Esophagus muscularis mucosa (tissue), 4 donors: ENCODE data around the gene FGFRL1. TPM values are rescaled to one million over a fixed set of nuclear protein-coding genes. Genes with fewer than 3 reads are reported as not detected.
A peak's percentile ranks its signal among the peaks of the same experiment; 100 is the strongest.

Source experiments
- DNase-seq: peaks from one replicate; pipeline ENCODE4 v3.0.0-alpha.2; 2017; ENCODE audit errors: extremely low spot score
- H3K27ac ChIP-seq, 4 donors: fragments of 200-600 bp; sonication (generic); replicated peaks in 1 of 4; 1 replicate in 3 of 4; 2 replicates in 1 of 4; pipeline ENCODE4 v1.5.1; 2016 to 2019; ENCODE audit warnings: mild to moderate bottlenecking in 1 of 4
- H3K27me3 ChIP-seq, 4 donors: fragments of 200-600 bp; sonication (generic); one replicate each; pipeline versions ENCODE4 v1.5.1 to v1.6.0; 2016 to 2019
- H3K36me3 ChIP-seq, 4 donors: fragments of 200-600 bp; sonication (generic); one replicate each; pipeline ENCODE4 v1.5.1; 2016 to 2019
- H3K4me1 ChIP-seq, 4 donors: fragments of 200-600 bp; sonication (generic); one replicate each; pipeline ENCODE4 v1.5.1; 2016 to 2019
- H3K4me3 ChIP-seq, 4 donors: fragments of 200-600 bp; sonication (generic); 1 replicate in 2 of 4; 2 replicates in 2 of 4; pipeline ENCODE4 v1.5.1; 2016 to 2019; ENCODE audit warnings: mild to moderate bottlenecking in 4 of 4, moderate library complexity in 1 of 4
- H3K9me3 ChIP-seq, 4 donors: fragments of 200-600 bp; sonication (generic); 1 replicate in 3 of 4; 2 replicates in 1 of 4; pipeline ENCODE4 v1.5.1; 2016 to 2019
- CTCF ChIP-seq, 3 experiments: fragments of 200-600 bp in 2 of 3; fragments of 450-650 bp in 1 of 3; sonication (generic) in 2 of 3; IDR thresholded peaks; one replicate each; pipeline ENCODE4 v1.5.1; 2017 to 2019; ENCODE audit warnings: antibody characterized with exemption in 3 of 3, mild to moderate bottlenecking in 2 of 3, moderate library complexity in 1 of 3
- EP300 ChIP-seq: sonication (generic); formaldehyde crosslinking; IDR thresholded peaks from one replicate; pipeline ENCODE4 v1.6.1; 2017; ENCODE audit warnings: antibody characterized with exemption
- POLR2A ChIP-seq: fragments of 450-650 bp; IDR thresholded peaks from one replicate; pipeline ENCODE4 v1.6.1; 2017; ENCODE audit warnings: antibody characterized with exemption, moderate library complexity, mild to moderate bottlenecking, low read depth
- POLR2AphosphoS5 ChIP-seq, 2 donors: sonication (generic); formaldehyde crosslinking; IDR thresholded peaks; one replicate each; pipeline ENCODE4 v1.6.1; 2017; ENCODE audit warnings: antibody characterized with exemption in 2 of 2
- WGBS: methylation state at CpG from one replicate; pipeline ENCODE4 v1.1.5; 2018; 5-methylcytosine and 5-hydroxymethylcytosine counted together
- intact Hi-C: fragments of 100-400 bp; cut with DNase I; formaldehyde crosslinking; loops from one replicate; pipeline ENCODE4 v1.15.1; 2023
- total RNA-seq, 4 donors: library from RNA; depleted of rRNA; stranded (reverse); fragments of >200 nt; gene quantifications; one replicate each; pipeline versions ENCODE4 v1.1.0 to v1.2.1, GENCODE V29; 2016

Gene FGFRL1
- total RNA-seq, 4 donors from 2014 or later, result 22.0 to 54.2 (median 32.5) TPM

- WGBS, result 4% methylated on average over 25 of the region's 36 CpGs
- TF ChIP-seq CTCF (IDR thresholded peaks at IDR 0.05) (no peak), EP300 (no peak), POLR2A (no peak), POLR2AphosphoS5 (IDR thresholded peaks at IDR 0.05) (no peak)
These were observed 2.4 kb upstream of the FGFRL1 start for GRCh38 chr4:1008840-1009541.

GRCh38 chr4:1009542-1010394 lies 1.7 kb upstream of the FGFRL1 start:
- peak; percentile 14 to 53 for TF ChIP-seq POLR2AphosphoS5 (IDR thresholded peaks at IDR 0.05)
- TF ChIP-seq CTCF (IDR thresholded peaks at IDR 0.05), result peak in 2 of 3 experiments; percentile 5 to 17
- no peak for TF ChIP-seq POLR2A
- peaks cover 30 to 49% (median 38%) of the 10 kb centered on the region in 4 donors for H3K4me1 ChIP-seq
- no peak for DNase-seq
- H3K27me3 ChIP-seq, result peaks cover 0 to 40% (median 14%) of the 10 kb centered on the region in 4 donors
- peak overlapping the region; percentile 73 to 85 (median 82) for H3K27ac ChIP-seq
- intact Hi-C loops, result loop anchor here (5.0 kb wide), 1 partner anchor 38 kb away; no protein-coding TSS in a partner anchor
- no peaks in the 10 kb centered on the region for H3K36me3 ChIP-seq
- H3K9me3 ChIP-seq, result no peaks in the 10 kb centered on the region
- peak overlapping the region; percentile 66 to 78 (median 74) for H3K4me3 ChIP-seq
- 0% methylated on average over 14 of the region's 109 CpGs for WGBS

More at GRCh38 chr4:1008840-1009541, 2.4 kb upstream of the FGFRL1 start:
- no peak for DNase-seq
- Histone ChIP-seq H3K4me3 (peak overlapping the region; percentile 66 to 78 (median 74)), H3K27ac (peak overlapping the region in 3 of 4 donors; percentile 62 to 72 (median 64)), H3K9me3 (no peaks in the 10 kb centered on the region), H3K4me1 (peaks cover 30 to 45% (median 35%) of the 10 kb centered on the region in 4 donors), H3K27me3 (peaks cover 0 to 48% (median 18%) of the 10 kb centered on the region in 4 donors), H3K36me3 (no peaks in the 10 kb centered on the region)
- intact Hi-C loops, result no loop called here

- H3K27ac ChIP-seq, result peak overlapping the region; percentile 73 to 85 (median 82)
- intact Hi-C loops, result loop anchor here (5.0 kb wide), 1 partner anchor 37 kb away; no protein-coding TSS in a partner anchor
- H3K4me3 ChIP-seq, result peak overlapping the region; percentile 66 to 78 (median 74)
- TF ChIP-seq POLR2A, result peak; percentile 20
- peak; percentile 11 to 32 for TF ChIP-seq POLR2AphosphoS5 (IDR thresholded peaks at IDR 0.05)
- TF ChIP-seq CTCF (IDR thresholded peaks at IDR 0.05), result no peak
- peaks cover 26 to 57% (median 44%) of the 10 kb centered on the region in 4 donors for H3K4me1 ChIP-seq
- peaks cover 0 to 32% (median 7%) of the 10 kb centered on the region in 4 donors for H3K27me3 ChIP-seq
- no peak for DNase-seq
- H3K36me3 ChIP-seq, result no peaks in the 10 kb centered on the region
- 0% methylated on average over 4 of the region's 36 CpGs for WGBS
- H3K9me3 ChIP-seq, result no peaks in the 10 kb centered on the region
These were observed 918 bp upstream of the FGFRL1 start for GRCh38 chr4:1010395-1011021.

- peak overlapping the region in 1 of 4 donors; percentile 85 for H3K27ac ChIP-seq
- intact Hi-C loops, result loop anchor here (5.0 kb wide), 1 partner anchor 36 kb away; no protein-coding TSS in a partner anchor
These were observed 224 bp downstream of the FGFRL1 start for GRCh38 chr4:1011666-1012033.

More at GRCh38 chr4:1011666-1012033, 224 bp downstream of the FGFRL1 start:
- H3K36me3 ChIP-seq, result no peaks in the 10 kb centered on the region
- no peaks in the 10 kb centered on the region for H3K9me3 ChIP-seq
- H3K27me3 ChIP-seq, result peaks cover 0 to 21% (median 3%) of the 10 kb centered on the region in 4 donors
- H3K4me3 ChIP-seq, result peak overlapping the region; percentile 66 to 78 (median 74)
- no CpG with 5 or more reads among the region's 69 CpGs for WGBS
- no peak for TF ChIP-seq EP300
- no peak for TF ChIP-seq POLR2AphosphoS5 (IDR thresholded peaks at IDR 0.05)
- no peak for TF ChIP-seq CTCF (IDR thresholded peaks at IDR 0.05)
- TF ChIP-seq POLR2A, result no peak
- no peak for DNase-seq
- H3K4me1 ChIP-seq, result peaks cover 26 to 60% (median 48%) of the 10 kb centered on the region in 4 donors
